Measurements from ENCODE around the gene AKR1C1.
"Not testable (repeated sequence)": the region's sequence is repeated elsewhere in the genome, so short reads cannot be mapped to it uniquely, and the experiment has no call there.

Gene AKR1C1

GRCh38 chr10:5002013-5002727 lies 39.0 kb downstream of the AKR1C1 start:
- H3K36me3 ChIP-seq (ENCODE audit: control insufficient read depth in 2 of 2, insufficient read depth in 2 of 2, low read length in 2 of 2), result peaks cover 0 to 5% of the 10 kb centered on the region in 2 donors
- H3K4me1 ChIP-seq (ENCODE audit: control insufficient read depth in 2 of 2, insufficient read depth in 2 of 2, low read length in 2 of 2), result peaks cover 0 to 2% of the 10 kb centered on the region in 2 donors
- no peaks in the 10 kb centered on the region for H3K27me3 ChIP-seq (ENCODE audit: control insufficient read depth in 2 of 2, insufficient read depth in 2 of 2, low read length in 2 of 2)
- no peak overlapping the region for H3K4me3 ChIP-seq (ENCODE audit: low read length in 2 of 2)
- no peak overlapping the region for H3K9ac ChIP-seq (ENCODE audit: low read depth in 1 of 2, low read length in 2 of 2)
- H3K27ac ChIP-seq (ENCODE audit: low read depth in 2 of 2, low read length in 2 of 2), result no peak overlapping the region
- no peaks in the 10 kb centered on the region for H3K9me3 ChIP-seq (ENCODE audit: control insufficient read depth in 2 of 2, low read length in 2 of 2)

- H3K4me3 ChIP-seq (ENCODE audit: low read length in 2 of 2), result peak within 1 kb of the TSS in 1 of 2 donors; percentile 37
- H3K9ac ChIP-seq (ENCODE audit: low read depth in 1 of 2, low read length in 2 of 2), result not testable (repeated sequence)
These were observed 40.2 kb downstream of the AKR1C1 start, which contains the start of gene AKR1C2 for GRCh38 chr10:5003127-5004029. Gene AKR1C2 (minus strand): TSS chr10:5003857. CDS start chr10:5003835, 22 bp downstream.

GRCh38 chr10:5004030-5004385 lies 40.8 kb downstream of the AKR1C1 start:
- H3K27ac ChIP-seq (ENCODE audit: low read depth in 2 of 2, low read length in 2 of 2); H3K9ac ChIP-seq (ENCODE audit: low read depth in 1 of 2, low read length in 2 of 2); H3K4me1 ChIP-seq (ENCODE audit: control insufficient read depth in 2 of 2, insufficient read depth in 2 of 2, low read length in 2 of 2); H3K36me3 ChIP-seq (ENCODE audit: control insufficient read depth in 2 of 2, insufficient read depth in 2 of 2, low read length in 2 of 2); H3K4me3 ChIP-seq (ENCODE audit: low read length in 2 of 2); H3K9me3 ChIP-seq (ENCODE audit: control insufficient read depth in 2 of 2, low read length in 2 of 2); H3K27me3 ChIP-seq (ENCODE audit: control insufficient read depth in 2 of 2, insufficient read depth in 2 of 2, low read length in 2 of 2): not testable (repeated sequence)

More at GRCh38 chr10:5003127-5004029, 40.2 kb downstream of the AKR1C1 start, which contains the start of gene AKR1C2:
- not testable (repeated sequence) for H3K36me3 ChIP-seq (ENCODE audit: control insufficient read depth in 2 of 2, insufficient read depth in 2 of 2, low read length in 2 of 2); H3K27me3 ChIP-seq (ENCODE audit: control insufficient read depth in 2 of 2, insufficient read depth in 2 of 2, low read length in 2 of 2); H3K4me1 ChIP-seq (ENCODE audit: control insufficient read depth in 2 of 2, insufficient read depth in 2 of 2, low read length in 2 of 2); H3K27ac ChIP-seq (ENCODE audit: low read depth in 2 of 2, low read length in 2 of 2); H3K9me3 ChIP-seq (ENCODE audit: control insufficient read depth in 2 of 2, low read length in 2 of 2)

- H3K36me3 ChIP-seq (ENCODE audit: control insufficient read depth in 2 of 2, insufficient read depth in 2 of 2, low read length in 2 of 2); H3K9ac ChIP-seq (ENCODE audit: low read depth in 1 of 2, low read length in 2 of 2); H3K4me3 ChIP-seq (ENCODE audit: low read length in 2 of 2): not testable (repeated sequence)
These were observed 41.3 kb downstream of the AKR1C1 start for GRCh38 chr10:5004501-5004900.

GRCh38 chr10:5008857-5009548 lies 45.8 kb downstream of the AKR1C1 start:
- not testable (repeated sequence) for H3K27me3 ChIP-seq (ENCODE audit: control insufficient read depth in 2 of 2, insufficient read depth in 2 of 2, low read length in 2 of 2); H3K27ac ChIP-seq (ENCODE audit: low read depth in 2 of 2, low read length in 2 of 2); H3K9ac ChIP-seq (ENCODE audit: low read depth in 1 of 2, low read length in 2 of 2); H3K9me3 ChIP-seq (ENCODE audit: control insufficient read depth in 2 of 2, low read length in 2 of 2); H3K36me3 ChIP-seq (ENCODE audit: control insufficient read depth in 2 of 2, insufficient read depth in 2 of 2, low read length in 2 of 2); H3K4me3 ChIP-seq (ENCODE audit: low read length in 2 of 2); H3K4me1 ChIP-seq (ENCODE audit: control insufficient read depth in 2 of 2, insufficient read depth in 2 of 2, low read length in 2 of 2)

More at GRCh38 chr10:5004501-5004900, 41.3 kb downstream of the AKR1C1 start:
- H3K27me3 ChIP-seq (ENCODE audit: control insufficient read depth in 2 of 2, insufficient read depth in 2 of 2, low read length in 2 of 2); H3K27ac ChIP-seq (ENCODE audit: low read depth in 2 of 2, low read length in 2 of 2); H3K9me3 ChIP-seq (ENCODE audit: control insufficient read depth in 2 of 2, low read length in 2 of 2); H3K4me1 ChIP-seq (ENCODE audit: control insufficient read depth in 2 of 2, insufficient read depth in 2 of 2, low read length in 2 of 2): not testable (repeated sequence)

- not testable (repeated sequence) for H3K9ac ChIP-seq (ENCODE audit: low read depth in 1 of 2, low read length in 2 of 2); H3K4me1 ChIP-seq (ENCODE audit: control insufficient read depth in 2 of 2, insufficient read depth in 2 of 2, low read length in 2 of 2); H3K9me3 ChIP-seq (ENCODE audit: control insufficient read depth in 2 of 2, low read length in 2 of 2); H3K27me3 ChIP-seq (ENCODE audit: control insufficient read depth in 2 of 2, insufficient read depth in 2 of 2, low read length in 2 of 2); H3K27ac ChIP-seq (ENCODE audit: low read depth in 2 of 2, low read length in 2 of 2); H3K36me3 ChIP-seq (ENCODE audit: control insufficient read depth in 2 of 2, insufficient read depth in 2 of 2, low read length in 2 of 2); H3K4me3 ChIP-seq (ENCODE audit: low read length in 2 of 2)
These were observed 46.8 kb downstream of the AKR1C1 start for GRCh38 chr10:5010043-5010442.

- not testable (repeated sequence) for H3K9me3 ChIP-seq (ENCODE audit: control insufficient read depth in 2 of 2, low read length in 2 of 2); H3K4me1 ChIP-seq (ENCODE audit: control insufficient read depth in 2 of 2, insufficient read depth in 2 of 2, low read length in 2 of 2); H3K4me3 ChIP-seq (ENCODE audit: low read length in 2 of 2); H3K27me3 ChIP-seq (ENCODE audit: control insufficient read depth in 2 of 2, insufficient read depth in 2 of 2, low read length in 2 of 2); H3K27ac ChIP-seq (ENCODE audit: low read depth in 2 of 2, low read length in 2 of 2); H3K9ac ChIP-seq (ENCODE audit: low read depth in 1 of 2, low read length in 2 of 2); H3K36me3 ChIP-seq (ENCODE audit: control insufficient read depth in 2 of 2, insufficient read depth in 2 of 2, low read length in 2 of 2)
These were observed 48.2 kb downstream of the AKR1C1 start for GRCh38 chr10:5011392-5011791.

GRCh38 chr10:5012595-5012994 lies 49.4 kb downstream of the AKR1C1 start:
- Histone ChIP-seq H3K4me1 (ENCODE audit: control insufficient read depth in 2 of 2, insufficient read depth in 2 of 2, low read length in 2 of 2) (no peaks in the 10 kb centered on the region), H3K27ac (ENCODE audit: low read depth in 2 of 2, low read length in 2 of 2) (no peak overlapping the region), H3K4me3 (ENCODE audit: low read length in 2 of 2) (no peak overlapping the region), H3K9me3 (ENCODE audit: control insufficient read depth in 2 of 2, low read length in 2 of 2) (no peaks in the 10 kb centered on the region), H3K36me3 (ENCODE audit: control insufficient read depth in 2 of 2, insufficient read depth in 2 of 2, low read length in 2 of 2) (no peaks in the 10 kb centered on the region), H3K9ac (ENCODE audit: low read depth in 1 of 2, low read length in 2 of 2) (no peak overlapping the region), H3K27me3 (ENCODE audit: control insufficient read depth in 2 of 2, insufficient read depth in 2 of 2, low read length in 2 of 2) (no peaks in the 10 kb centered on the region)

- H3K4me1 ChIP-seq (ENCODE audit: control insufficient read depth in 2 of 2, insufficient read depth in 2 of 2, low read length in 2 of 2), result no peaks in the 10 kb centered on the region
- H3K27me3 ChIP-seq (ENCODE audit: control insufficient read depth in 2 of 2, insufficient read depth in 2 of 2, low read length in 2 of 2), result no peaks in the 10 kb centered on the region
- H3K9ac ChIP-seq (ENCODE audit: low read depth in 1 of 2, low read length in 2 of 2), result no peak overlapping the region
- H3K36me3 ChIP-seq (ENCODE audit: control insufficient read depth in 2 of 2, insufficient read depth in 2 of 2, low read length in 2 of 2), result no peaks in the 10 kb centered on the region
- H3K27ac ChIP-seq (ENCODE audit: low read depth in 2 of 2, low read length in 2 of 2), result no peak overlapping the region
- H3K4me3 ChIP-seq (ENCODE audit: low read length in 2 of 2), result no peak overlapping the region
- no peaks in the 10 kb centered on the region for H3K9me3 ChIP-seq (ENCODE audit: control insufficient read depth in 2 of 2, low read length in 2 of 2)
These were observed 50.2 kb downstream of the AKR1C1 start for GRCh38 chr10:5013385-5013784.
